WTC11 (cell line): ENCODE results near the gene PAPPA2.

Experiments
- CREM ChIP-seq: sonication (generic); formaldehyde crosslinking; IDR thresholded peaks from 2 replicates; pipeline ENCODE4 v1.8.1; 2022; ENCODE audit warnings: mild to moderate bottlenecking, missing genetic modification reagents, moderate library complexity
- CTCF ChIP-seq: fragments of 200-600 bp; IDR thresholded peaks from 2 replicates; pipeline ENCODE4 v1.8.0; 2022; ENCODE audit warnings: antibody characterized with exemption
- FOXJ3 ChIP-seq: sonication (generic); formaldehyde crosslinking; IDR thresholded peaks from 2 replicates; pipeline ENCODE4 v1.9.0; 2021; ENCODE audit warnings: missing genetic modification reagents, mild to moderate bottlenecking, borderline replicate concordance
- KAT7 ChIP-seq: sonication (generic); formaldehyde crosslinking; IDR thresholded peaks from 2 replicates; pipeline ENCODE4 v1.8.1; 2023; ENCODE audit warnings: missing genetic modification reagents, mild to moderate bottlenecking, borderline replicate concordance
- NFE2L1 ChIP-seq: sonication (generic); formaldehyde crosslinking; IDR thresholded peaks from 2 replicates; pipeline ENCODE4 v1.8.1; 2023; ENCODE audit warnings: missing genetic modification reagents
- TEAD1 ChIP-seq: sonication (generic); formaldehyde crosslinking; IDR thresholded peaks from 2 replicates; pipeline ENCODE4 v1.8.0; 2022; ENCODE audit warnings: mild to moderate bottlenecking, missing genetic modification reagents
- TEAD4 ChIP-seq: sonication (generic); formaldehyde crosslinking; IDR thresholded peaks from 2 replicates; pipeline ENCODE4 v1.8.0; 2022; ENCODE audit warnings: mild to moderate bottlenecking, missing genetic modification reagents
- TP53 ChIP-seq: sonication (generic); formaldehyde crosslinking; IDR thresholded peaks from 2 replicates; pipeline ENCODE4 v1.8.1; 2023; ENCODE audit warnings: mild to moderate bottlenecking, missing genetic modification reagents
- ZNF121 ChIP-seq: sonication (generic); formaldehyde crosslinking; IDR thresholded peaks from 2 replicates; pipeline ENCODE4 v1.8.0; 2023; ENCODE audit warnings: missing genetic modification reagents
- TF ChIP-seq, protein P1 (sequence below): sonication (generic); formaldehyde crosslinking; IDR thresholded peaks from 2 replicates; pipeline ENCODE4 v1.8.1; 2022; ENCODE audit warnings: mild to moderate bottlenecking, moderate library complexity, missing genetic modification reagents
- TF ChIP-seq, protein P2 (sequence below): sonication (generic); formaldehyde crosslinking; IDR thresholded peaks from 2 replicates; pipeline ENCODE4 v1.8.0; 2022; ENCODE audit warnings: mild to moderate bottlenecking, missing genetic modification reagents
- TF ChIP-seq, protein P3 (sequence below): sonication (generic); formaldehyde crosslinking; IDR thresholded peaks from 2 replicates; pipeline ENCODE4 v1.8.1; 2023; ENCODE audit warnings: mild to moderate bottlenecking, missing genetic modification reagents
- TF ChIP-seq, protein P4 (sequence below): sonication (generic); formaldehyde crosslinking; IDR thresholded peaks from 2 replicates; pipeline ENCODE4 v1.8.1; 2023; ENCODE audit warnings: mild to moderate bottlenecking, missing genetic modification reagents, moderate library complexity

- TF ChIP-seq, protein P1, sequence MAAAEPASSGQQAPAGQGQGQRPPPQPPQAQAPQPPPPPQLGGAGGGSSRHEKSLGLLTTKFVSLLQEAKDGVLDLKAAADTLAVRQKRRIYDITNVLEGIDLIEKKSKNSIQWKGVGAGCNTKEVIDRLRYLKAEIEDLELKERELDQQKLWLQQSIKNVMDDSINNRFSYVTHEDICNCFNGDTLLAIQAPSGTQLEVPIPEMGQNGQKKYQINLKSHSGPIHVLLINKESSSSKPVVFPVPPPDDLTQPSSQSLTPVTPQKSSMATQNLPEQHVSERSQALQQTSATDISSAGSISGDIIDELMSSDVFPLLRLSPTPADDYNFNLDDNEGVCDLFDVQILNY (CRISPR knock-in tag), result no peak
- TF ChIP-seq NFE2L1 (CRISPR knock-in tag) (no peak), TEAD1 (CRISPR knock-in tag) (no peak), TEAD4 (CRISPR knock-in tag) (no peak), CTCF (no peak), TP53 (CRISPR knock-in tag) (no peak), FOXJ3 (no peak), ZNF121 (no peak), CREM (CRISPR knock-in tag) (no peak), KAT7 (no peak)
- TF ChIP-seq, protein P2, sequence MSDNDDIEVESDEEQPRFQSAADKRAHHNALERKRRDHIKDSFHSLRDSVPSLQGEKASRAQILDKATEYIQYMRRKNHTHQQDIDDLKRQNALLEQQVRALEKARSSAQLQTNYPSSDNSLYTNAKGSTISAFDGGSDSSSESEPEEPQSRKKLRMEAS (CRISPR knock-in tag), result no peak
- TF ChIP-seq, protein P3, sequence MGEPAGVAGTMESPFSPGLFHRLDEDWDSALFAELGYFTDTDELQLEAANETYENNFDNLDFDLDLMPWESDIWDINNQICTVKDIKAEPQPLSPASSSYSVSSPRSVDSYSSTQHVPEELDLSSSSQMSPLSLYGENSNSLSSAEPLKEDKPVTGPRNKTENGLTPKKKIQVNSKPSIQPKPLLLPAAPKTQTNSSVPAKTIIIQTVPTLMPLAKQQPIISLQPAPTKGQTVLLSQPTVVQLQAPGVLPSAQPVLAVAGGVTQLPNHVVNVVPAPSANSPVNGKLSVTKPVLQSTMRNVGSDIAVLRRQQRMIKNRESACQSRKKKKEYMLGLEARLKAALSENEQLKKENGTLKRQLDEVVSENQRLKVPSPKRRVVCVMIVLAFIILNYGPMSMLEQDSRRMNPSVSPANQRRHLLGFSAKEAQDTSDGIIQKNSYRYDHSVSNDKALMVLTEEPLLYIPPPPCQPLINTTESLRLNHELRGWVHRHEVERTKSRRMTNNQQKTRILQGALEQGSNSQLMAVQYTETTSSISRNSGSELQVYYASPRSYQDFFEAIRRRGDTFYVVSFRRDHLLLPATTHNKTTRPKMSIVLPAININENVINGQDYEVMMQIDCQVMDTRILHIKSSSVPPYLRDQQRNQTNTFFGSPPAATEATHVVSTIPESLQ (CRISPR knock-in tag), result no peak
- TF ChIP-seq, protein P4, sequence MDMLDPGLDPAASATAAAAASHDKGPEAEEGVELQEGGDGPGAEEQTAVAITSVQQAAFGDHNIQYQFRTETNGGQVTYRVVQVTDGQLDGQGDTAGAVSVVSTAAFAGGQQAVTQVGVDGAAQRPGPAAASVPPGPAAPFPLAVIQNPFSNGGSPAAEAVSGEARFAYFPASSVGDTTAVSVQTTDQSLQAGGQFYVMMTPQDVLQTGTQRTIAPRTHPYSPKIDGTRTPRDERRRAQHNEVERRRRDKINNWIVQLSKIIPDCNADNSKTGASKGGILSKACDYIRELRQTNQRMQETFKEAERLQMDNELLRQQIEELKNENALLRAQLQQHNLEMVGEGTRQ (CRISPR knock-in tag), result no peak
These were observed 384.1 kb downstream of the PAPPA2 start for GRCh38 chr1:176847052-176847451.
